ENCODE measurements around the gene MKS1. TPM values are rescaled to one million over a fixed set of nuclear protein-coding genes. Genes with fewer than 3 reads are reported as not detected.

Gene MKS1
- total and polyA plus RNA-seq, 2 of the 8 experiments (the other 6 are each of a cell fraction or from before 2014, with no cell fraction given): 12.0 to 21.7 TPM

DNA sequence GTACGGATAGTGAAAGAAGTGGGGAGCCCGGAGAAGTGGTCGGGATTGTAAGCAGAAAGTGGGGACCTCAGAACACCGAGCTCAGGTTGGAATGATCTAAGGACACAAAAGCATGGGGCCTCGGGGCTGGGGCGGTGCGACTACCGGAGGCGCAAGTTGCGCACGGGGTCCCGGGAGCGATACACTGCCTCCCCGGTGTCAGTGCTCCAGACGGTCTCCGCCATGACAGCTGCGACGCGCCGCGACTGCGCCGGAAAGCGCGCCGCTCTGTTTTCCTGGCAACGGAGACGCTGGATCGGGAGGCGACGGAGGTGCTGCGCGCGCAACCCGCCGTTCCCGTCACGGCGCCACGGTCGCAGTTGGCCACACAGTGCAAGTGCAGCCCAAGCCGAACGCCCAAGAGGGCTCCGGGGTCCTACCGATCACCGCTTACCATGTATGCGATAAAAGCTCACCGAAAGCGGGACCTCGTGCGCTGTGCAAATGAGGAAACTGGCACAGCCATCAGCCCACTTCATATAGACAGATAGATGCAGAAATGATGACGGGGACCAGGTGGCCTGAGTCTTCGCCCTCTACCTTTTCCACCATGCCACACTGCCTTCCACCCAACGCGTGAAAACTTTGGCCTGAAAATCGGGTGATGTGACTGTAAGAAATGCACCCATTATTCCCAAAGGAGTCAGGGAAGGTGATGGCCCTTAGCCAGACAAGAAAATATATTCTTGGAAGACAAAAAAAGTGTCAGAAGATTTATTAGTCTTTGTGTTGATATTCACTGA lies at the start of gene MKS1 (continued):
- TF ChIP-seq EGR1 (IDR thresholded peaks at IDR 0.05; ENCODE audit: borderline replicate concordance, low read depth, low read length): no peak
- peak in 1 of 2 experiments; percentile 36; a peak in 3 of 4 replicates for TF ChIP-seq RAD21 (IDR thresholded peaks at IDR 0.05 in 1 of 2, conservative IDR thresholded peaks at IDR 0.05 in 1 of 2; ENCODE audit: low read depth in 2 of 2, low read length in 2 of 2)
- TF ChIP-seq TCF12 (IDR thresholded peaks at IDR 0.05; ENCODE audit: low read depth, low read length): no peak
- TF ChIP-seq CBX5 (IDR thresholded peaks at IDR 0.05; ENCODE audit: low read depth, low read length): no peak
- TF ChIP-seq TAF7 (optimal IDR thresholded peaks at IDR 0.05; ENCODE audit: borderline replicate concordance, low read depth, low read length): no peak
- TF ChIP-seq CREB1 (IDR thresholded peaks at IDR 0.05): peak; percentile 95
- no peak for TF ChIP-seq RNF2 (IDR thresholded peaks at IDR 0.05; ENCODE audit: borderline replicate concordance, low read depth, low read length, missing control alignments, poor library complexity, severe bottlenecking)
- TF ChIP-seq, protein P1, sequence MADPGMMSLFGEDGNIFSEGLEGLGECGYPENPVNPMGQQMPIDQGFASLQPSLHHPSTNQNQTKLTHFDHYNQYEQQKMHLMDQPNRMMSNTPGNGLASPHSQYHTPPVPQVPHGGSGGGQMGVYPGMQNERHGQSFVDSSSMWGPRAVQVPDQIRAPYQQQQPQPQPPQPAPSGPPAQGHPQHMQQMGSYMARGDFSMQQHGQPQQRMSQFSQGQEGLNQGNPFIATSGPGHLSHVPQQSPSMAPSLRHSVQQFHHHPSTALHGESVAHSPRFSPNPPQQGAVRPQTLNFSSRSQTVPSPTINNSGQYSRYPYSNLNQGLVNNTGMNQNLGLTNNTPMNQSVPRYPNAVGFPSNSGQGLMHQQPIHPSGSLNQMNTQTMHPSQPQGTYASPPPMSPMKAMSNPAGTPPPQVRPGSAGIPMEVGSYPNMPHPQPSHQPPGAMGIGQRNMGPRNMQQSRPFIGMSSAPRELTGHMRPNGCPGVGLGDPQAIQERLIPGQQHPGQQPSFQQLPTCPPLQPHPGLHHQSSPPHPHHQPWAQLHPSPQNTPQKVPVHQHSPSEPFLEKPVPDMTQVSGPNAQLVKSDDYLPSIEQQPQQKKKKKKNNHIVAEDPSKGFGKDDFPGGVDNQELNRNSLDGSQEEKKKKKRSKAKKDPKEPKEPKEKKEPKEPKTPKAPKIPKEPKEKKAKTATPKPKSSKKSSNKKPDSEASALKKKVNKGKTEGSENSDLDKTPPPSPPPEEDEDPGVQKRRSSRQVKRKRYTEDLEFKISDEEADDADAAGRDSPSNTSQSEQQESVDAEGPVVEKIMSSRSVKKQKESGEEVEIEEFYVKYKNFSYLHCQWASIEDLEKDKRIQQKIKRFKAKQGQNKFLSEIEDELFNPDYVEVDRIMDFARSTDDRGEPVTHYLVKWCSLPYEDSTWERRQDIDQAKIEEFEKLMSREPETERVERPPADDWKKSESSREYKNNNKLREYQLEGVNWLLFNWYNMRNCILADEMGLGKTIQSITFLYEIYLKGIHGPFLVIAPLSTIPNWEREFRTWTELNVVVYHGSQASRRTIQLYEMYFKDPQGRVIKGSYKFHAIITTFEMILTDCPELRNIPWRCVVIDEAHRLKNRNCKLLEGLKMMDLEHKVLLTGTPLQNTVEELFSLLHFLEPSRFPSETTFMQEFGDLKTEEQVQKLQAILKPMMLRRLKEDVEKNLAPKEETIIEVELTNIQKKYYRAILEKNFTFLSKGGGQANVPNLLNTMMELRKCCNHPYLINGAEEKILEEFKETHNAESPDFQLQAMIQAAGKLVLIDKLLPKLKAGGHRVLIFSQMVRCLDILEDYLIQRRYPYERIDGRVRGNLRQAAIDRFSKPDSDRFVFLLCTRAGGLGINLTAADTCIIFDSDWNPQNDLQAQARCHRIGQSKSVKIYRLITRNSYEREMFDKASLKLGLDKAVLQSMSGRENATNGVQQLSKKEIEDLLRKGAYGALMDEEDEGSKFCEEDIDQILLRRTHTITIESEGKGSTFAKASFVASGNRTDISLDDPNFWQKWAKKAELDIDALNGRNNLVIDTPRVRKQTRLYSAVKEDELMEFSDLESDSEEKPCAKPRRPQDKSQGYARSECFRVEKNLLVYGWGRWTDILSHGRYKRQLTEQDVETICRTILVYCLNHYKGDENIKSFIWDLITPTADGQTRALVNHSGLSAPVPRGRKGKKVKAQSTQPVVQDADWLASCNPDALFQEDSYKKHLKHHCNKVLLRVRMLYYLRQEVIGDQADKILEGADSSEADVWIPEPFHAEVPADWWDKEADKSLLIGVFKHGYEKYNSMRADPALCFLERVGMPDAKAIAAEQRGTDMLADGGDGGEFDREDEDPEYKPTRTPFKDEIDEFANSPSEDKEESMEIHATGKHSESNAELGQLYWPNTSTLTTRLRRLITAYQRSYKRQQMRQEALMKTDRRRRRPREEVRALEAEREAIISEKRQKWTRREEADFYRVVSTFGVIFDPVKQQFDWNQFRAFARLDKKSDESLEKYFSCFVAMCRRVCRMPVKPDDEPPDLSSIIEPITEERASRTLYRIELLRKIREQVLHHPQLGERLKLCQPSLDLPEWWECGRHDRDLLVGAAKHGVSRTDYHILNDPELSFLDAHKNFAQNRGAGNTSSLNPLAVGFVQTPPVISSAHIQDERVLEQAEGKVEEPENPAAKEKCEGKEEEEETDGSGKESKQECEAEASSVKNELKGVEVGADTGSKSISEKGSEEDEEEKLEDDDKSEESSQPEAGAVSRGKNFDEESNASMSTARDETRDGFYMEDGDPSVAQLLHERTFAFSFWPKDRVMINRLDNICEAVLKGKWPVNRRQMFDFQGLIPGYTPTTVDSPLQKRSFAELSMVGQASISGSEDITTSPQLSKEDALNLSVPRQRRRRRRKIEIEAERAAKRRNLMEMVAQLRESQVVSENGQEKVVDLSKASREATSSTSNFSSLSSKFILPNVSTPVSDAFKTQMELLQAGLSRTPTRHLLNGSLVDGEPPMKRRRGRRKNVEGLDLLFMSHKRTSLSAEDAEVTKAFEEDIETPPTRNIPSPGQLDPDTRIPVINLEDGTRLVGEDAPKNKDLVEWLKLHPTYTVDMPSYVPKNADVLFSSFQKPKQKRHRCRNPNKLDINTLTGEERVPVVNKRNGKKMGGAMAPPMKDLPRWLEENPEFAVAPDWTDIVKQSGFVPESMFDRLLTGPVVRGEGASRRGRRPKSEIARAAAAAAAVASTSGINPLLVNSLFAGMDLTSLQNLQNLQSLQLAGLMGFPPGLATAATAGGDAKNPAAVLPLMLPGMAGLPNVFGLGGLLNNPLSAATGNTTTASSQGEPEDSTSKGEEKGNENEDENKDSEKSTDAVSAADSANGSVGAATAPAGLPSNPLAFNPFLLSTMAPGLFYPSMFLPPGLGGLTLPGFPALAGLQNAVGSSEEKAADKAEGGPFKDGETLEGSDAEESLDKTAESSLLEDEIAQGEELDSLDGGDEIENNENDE (IDR thresholded peaks at IDR 0.05; ENCODE audit: insufficient replicate concordance, low read length): no peak
- TF ChIP-seq SAP30 (IDR thresholded peaks at IDR 0.05; ENCODE audit: insufficient read depth, insufficient replicate concordance, low read length): no peak

Measured in H1 (cell line).